Measurements from ENCODE around the gene CROCC2.
A peak's percentile ranks its signal among the peaks of the same experiment; 100 is the strongest.

CROCC2 gene

DNA sequence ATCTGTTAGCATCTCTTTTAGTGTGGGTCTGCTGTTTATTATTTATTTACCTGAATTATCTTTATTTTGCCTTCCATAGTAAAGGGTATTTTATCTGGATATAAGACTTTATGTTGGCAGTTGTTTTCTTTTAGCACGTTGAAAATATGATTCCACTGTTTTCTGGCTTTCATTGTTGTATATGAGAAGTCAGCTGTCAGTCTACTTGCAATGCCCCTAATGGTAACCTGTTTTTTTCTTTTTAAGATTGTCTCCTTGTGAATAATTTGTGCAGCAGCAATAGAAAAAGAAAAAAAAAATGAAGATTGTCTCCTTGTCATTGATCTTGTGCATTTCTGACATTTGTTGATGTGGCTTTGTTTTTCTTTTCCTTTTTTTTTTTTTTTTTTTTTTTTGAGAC lies 119.5 kb downstream of the CROCC2 start:
- no peak for DNase-seq

- no peak for DNase-seq
These were observed 123.6 kb downstream of the CROCC2 start for GRCh38 chr2:241029599-241030332.

- no peak for DNase-seq
These were observed 124.2 kb downstream of the CROCC2 start for GRCh38 chr2:241030333-241030680.

DNA sequence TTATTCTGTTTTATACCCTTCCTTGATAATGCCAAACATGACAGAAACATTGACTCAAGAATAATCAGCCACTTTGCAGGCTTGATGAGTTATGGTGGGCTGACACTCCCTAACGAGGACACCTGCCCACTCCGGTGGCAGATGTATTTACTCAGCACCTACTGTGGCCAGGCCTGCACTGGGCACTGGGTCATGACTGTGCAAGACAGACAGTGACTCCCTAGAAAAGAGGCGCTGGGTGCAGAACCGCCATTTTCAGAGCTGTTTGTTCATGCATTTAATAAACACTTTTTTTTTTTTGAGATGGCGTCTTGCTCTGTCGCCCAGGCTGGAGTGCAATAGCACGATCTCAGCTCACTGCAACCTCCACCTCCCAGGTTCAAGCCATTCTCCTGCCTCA lies 124.7 kb downstream of the CROCC2 start:
- DNase-seq: no peak

DNA sequence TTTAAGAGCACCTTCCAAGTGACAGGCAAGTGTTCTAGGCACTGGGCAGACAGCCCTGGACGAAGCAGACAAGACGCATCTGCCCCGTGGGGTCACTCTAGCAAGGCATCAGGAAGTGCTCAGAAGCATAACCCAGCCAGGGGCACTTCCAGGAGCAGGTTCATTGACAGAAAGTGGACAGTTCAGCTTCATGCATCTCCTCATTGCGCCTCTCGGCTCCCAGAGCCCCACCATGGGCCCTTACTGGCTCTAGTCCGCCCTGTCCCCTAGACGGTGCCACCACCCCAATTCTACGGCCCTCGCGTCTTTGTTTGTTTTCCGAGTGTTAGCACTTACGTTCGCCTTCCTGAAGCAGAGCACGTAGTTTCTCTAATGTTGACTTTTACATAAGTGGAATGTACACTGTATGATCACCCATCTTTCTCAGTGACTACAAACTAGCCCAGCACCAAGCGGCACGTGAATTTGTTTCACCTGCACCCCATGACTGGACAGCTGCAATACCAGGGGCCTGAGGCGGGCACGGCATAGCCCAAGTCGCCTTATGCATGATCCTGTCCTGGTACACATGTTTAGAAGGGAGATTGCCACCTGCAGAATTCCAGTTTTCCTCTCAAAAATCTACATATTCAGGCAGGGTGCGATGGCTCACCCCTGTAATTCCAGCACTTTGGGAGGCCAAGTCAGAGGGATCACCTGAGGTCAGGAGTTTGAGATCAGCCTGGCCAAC lies 125.5 kb downstream of the CROCC2 start:
- no peak for DNase-seq

DNA sequence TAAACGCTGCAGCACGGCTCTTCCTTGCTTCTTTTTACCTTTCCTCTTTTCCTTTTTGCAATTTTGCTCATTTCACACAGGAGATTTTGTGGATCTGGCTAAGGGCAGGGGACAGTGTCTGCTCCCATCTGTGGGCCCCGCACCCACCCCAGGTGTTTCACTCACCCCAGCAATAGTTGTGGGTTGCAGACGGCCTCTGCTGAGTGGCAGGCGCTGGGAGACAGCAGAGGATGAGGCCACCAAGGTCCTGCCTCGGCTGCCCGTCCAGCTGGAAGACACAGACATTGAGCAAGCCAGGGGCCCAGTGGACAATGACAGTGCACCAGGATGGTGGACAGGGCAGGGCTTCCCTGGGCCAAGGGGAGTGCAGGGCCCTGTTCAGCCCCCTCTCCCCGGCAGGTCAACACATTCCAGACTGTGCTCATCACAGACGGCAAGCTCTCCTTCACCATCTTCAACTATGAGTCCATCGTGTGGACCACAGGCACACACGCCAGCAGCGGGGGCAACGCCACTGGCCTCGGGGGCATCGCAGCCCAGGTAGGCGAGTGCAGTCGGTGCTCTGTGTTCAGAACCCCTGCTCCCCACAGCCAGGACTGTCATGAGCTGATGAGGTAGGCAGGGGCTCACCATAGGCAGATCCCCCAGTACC lies 127.3 kb downstream of the CROCC2 start:
- no peak for DNase-seq

DNA sequence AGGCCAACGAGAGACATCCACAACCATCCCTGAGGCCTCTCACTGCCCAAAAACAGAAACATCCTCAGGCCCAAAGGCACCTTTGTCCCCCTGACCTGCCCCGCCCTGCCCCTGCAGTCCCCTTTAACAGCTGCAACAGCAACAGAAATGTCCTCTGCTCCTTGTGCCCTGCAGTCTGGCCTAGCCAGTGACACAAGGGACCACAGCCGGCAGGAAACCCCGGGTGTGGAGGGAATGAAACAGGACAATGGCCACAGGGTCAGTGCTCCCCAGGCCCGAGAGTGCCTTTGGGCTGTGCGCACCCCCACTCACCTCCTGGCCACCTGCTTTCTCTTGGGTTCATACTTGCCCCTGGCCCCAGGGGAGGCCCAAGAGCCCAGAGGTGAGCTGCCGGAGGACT lies 127.9 kb downstream of the CROCC2 start:
- no peak for DNase-seq

- no peak for DNase-seq
These were observed 128.5 kb downstream of the CROCC2 start for GRCh38 chr2:241034490-241035141.

DNA sequence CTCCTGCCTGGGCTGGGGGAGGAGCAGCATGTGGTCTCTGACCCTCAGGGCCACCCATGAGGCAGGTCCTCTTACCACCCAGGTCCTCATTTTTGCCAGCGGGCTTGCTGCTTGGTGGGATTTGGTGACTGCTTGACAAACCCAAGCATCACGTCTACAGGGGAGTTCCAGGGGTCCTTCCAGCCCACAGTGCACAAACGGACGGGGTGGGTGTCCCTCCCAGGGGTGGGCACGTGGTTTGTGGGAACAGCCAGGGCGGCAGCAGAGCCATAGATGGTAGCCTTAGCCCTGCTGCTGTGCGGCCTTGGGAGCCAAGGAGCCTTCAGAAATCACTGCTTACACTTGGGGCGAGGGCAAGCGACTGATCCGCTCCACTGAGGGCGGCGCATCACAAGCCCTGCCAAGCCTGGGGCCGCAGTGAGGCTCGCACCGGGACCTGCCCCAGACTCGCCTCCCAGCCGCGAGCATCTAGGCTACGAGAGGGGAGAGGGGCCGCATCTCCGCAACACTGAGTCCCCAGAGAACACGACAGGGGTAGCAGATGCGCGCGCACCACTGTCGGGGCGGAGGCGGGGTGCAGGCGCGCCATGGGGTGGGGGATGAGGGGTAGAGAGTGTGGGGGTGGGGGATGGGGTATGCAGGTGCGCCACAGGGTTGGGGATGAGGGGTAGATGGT lies 129.1 kb downstream of the CROCC2 start:
- DNase-seq: no peak

DNA sequence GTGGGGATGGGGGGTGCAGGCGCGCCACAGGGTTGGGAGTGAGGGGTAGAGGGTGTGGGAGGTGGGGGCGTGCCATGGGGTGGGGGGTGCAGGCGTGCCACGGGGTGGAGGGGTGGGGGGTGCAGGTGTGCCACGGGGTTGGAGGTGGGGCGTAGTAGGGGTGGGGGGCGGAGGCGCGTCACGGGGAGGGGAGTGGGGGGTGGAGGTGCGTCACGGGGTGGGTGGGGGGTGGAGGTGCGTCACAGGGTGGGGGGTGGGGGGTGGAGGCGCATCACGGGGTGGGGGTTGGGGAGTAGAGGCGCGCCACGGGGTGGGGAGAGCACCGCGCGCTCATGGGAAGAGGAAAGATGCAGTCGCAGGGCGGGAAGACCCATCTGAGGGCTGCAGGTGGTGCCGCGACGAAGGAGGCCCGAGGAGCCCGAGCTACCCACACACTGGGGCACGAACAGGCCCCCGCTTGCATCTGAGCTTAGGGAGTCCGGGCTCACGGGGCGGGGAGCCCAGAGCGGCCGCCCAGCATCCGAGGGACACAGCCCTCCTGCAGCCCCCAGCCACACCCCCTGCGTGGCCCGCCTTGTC lies 129.8 kb downstream of the CROCC2 start:
- DNase-seq: peak; percentile 6

DNA sequence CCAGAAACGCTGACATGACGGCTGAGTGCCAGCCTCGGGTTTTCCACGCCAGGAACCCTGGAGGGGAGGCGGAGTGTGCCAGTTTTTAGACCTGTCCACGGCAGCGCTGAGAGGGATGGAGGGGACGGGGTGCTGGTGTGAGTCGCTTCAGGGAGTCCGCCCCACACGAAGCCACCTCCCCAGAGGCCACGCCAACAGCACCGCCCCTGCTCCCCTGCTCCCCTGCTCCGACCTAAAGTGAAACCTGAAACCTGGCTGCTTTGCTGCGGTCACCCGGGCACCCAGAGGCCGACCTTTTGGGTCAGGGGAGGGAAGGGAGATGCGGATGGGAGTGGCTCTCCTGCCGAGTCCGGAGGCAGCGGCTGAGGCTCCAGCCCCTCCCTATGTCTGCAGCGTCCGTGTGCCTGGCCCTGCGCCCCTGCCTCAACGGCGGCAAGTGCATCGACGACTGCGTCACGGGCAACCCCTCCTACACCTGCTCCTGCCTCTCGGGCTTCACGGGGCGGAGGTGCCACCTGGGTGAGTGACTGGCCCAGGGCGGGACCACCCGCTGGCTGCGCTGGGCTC lies 130.3 kb downstream of the CROCC2 start:
- peak; percentile 55 for DNase-seq

DNA sequence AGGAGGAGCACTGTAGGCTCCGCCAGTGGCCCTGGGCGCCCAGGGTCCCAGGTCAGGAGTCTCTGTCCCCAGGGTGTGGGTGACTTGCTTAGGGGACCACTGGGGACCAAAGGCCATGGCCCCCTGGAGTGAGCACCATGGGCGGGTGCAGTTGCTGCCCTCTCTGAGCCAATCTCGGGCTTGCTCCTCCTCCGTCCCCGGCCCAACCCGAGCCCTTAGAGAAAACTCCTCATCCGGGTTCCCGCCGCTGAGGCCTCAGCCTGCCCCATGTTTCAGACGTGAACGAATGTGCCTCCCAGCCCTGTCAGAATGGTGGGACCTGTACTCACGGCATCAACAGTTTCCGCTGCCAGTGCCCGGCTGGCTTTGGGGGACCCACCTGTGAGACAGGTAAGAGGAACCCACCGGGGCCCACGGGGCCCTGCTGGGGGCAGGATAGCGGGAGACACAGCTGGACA lies 130.9 kb downstream of the CROCC2 start:
- no peak for DNase-seq

GRCh38 chr2:241037498-241037897 lies 131.4 kb downstream of the CROCC2 start:
- DNase-seq: no peak

GRCh38 chr2:241038374-241039180 lies 132.4 kb downstream of the CROCC2 start:
- no peak for DNase-seq

- no peak for DNase-seq
These were observed 133.3 kb downstream of the CROCC2 start for GRCh38 chr2:241039416-241039815.

DNA sequence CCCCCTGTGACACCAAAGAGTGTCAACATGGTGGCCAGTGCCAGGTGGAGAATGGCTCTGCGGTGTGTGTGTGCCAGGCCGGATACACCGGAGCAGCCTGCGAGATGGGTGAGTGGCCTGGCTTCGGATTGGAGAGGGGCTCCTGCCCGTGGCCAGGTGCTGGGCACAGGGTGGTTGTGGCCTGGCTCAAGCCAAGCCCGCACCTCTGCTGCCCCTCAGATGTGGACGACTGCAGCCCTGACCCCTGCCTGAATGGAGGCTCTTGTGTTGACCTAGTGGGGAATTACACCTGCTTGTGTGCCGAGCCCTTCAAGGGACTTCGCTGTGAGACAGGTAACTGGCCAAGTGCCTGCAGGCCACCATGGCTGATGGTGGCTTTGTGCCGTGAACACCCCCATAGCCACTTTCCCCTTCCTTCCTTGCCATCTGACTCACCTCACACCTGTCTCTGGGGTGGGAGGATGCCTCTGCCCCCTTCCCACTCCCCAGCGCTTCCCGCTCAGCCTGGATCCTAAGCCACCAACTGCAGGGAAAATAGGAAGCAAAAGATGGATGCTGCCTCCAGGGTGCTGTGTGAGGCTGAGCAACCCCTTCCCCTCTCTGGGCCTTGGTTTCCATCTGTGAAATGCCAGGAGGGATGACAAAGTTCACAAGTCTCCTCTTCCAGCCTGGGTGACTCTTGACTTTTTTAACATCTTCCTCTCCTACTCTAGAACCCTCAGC lies 134.1 kb downstream of the CROCC2 start:
- DNase-seq: no peak

- peak; percentile 12 for DNase-seq
These were observed 135.5 kb downstream of the CROCC2 start for GRCh38 chr2:241041589-241042158.

All from activated CD4-positive, alpha-beta T cell treated with anti-CD3 and anti-CD28 coated beads, Interleukin-2, Interleukin-6, amounts not matched to agents 100 ng/mL and 50 ng/mL, durations not matched to agents 16 hours and 8 hours (primary cell).